ENCODE data around the gene CRACDL.

DNA sequence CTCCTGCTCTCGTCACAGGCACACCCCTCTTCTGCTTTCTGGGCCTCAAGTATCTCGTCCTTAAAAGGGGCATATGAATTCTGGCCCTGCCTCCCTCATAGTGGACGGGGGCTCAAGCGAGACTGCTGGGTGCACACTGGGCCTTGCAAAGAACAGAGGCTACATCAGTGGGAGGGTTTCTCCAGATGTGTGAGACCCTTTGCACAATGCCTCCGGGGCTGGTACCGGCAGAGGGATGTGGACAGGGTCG is 25.0 kb downstream of the CRACDL start:
- TF ChIP-seq, protein P1, sequence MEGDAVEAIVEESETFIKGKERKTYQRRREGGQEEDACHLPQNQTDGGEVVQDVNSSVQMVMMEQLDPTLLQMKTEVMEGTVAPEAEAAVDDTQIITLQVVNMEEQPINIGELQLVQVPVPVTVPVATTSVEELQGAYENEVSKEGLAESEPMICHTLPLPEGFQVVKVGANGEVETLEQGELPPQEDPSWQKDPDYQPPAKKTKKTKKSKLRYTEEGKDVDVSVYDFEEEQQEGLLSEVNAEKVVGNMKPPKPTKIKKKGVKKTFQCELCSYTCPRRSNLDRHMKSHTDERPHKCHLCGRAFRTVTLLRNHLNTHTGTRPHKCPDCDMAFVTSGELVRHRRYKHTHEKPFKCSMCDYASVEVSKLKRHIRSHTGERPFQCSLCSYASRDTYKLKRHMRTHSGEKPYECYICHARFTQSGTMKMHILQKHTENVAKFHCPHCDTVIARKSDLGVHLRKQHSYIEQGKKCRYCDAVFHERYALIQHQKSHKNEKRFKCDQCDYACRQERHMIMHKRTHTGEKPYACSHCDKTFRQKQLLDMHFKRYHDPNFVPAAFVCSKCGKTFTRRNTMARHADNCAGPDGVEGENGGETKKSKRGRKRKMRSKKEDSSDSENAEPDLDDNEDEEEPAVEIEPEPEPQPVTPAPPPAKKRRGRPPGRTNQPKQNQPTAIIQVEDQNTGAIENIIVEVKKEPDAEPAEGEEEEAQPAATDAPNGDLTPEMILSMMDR (IDR thresholded peaks at IDR 0.05; ENCODE audit: low read depth, low read length): no peak
- TF ChIP-seq EZH2phosphoT487 (IDR thresholded peaks at IDR 0.05; ENCODE audit: low read depth): no peak
